ENCODE data around the gene PGC.

DNA sequence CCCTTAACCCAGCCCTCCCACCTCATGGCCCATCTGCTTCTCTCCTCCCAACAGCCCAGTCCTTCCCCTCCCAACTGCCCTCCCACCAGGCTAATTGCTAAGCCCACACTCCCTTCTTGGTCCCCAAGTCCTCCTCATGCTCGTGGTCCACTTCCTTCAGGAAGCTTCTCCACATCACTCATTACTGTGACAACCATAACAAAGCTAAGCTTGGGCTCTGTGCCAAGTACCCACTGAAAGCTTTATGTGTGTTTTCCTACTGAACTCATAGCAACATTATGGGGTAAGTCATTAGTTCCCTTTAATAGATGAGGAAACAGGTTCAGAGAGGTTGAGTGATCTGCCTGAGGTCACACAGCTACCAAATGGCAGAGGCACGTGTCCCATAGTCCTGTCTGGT is 16.3 kb upstream of the PGC start:
- TF ChIP-seq, protein P1, sequence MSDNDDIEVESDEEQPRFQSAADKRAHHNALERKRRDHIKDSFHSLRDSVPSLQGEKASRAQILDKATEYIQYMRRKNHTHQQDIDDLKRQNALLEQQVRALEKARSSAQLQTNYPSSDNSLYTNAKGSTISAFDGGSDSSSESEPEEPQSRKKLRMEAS (IDR thresholded peaks at IDR 0.05; ENCODE audit: low read depth): no peak
- TF ChIP-seq, protein P2, sequence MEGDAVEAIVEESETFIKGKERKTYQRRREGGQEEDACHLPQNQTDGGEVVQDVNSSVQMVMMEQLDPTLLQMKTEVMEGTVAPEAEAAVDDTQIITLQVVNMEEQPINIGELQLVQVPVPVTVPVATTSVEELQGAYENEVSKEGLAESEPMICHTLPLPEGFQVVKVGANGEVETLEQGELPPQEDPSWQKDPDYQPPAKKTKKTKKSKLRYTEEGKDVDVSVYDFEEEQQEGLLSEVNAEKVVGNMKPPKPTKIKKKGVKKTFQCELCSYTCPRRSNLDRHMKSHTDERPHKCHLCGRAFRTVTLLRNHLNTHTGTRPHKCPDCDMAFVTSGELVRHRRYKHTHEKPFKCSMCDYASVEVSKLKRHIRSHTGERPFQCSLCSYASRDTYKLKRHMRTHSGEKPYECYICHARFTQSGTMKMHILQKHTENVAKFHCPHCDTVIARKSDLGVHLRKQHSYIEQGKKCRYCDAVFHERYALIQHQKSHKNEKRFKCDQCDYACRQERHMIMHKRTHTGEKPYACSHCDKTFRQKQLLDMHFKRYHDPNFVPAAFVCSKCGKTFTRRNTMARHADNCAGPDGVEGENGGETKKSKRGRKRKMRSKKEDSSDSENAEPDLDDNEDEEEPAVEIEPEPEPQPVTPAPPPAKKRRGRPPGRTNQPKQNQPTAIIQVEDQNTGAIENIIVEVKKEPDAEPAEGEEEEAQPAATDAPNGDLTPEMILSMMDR (IDR thresholded peaks at IDR 0.05): no peak
- TF ChIP-seq, protein P3, sequence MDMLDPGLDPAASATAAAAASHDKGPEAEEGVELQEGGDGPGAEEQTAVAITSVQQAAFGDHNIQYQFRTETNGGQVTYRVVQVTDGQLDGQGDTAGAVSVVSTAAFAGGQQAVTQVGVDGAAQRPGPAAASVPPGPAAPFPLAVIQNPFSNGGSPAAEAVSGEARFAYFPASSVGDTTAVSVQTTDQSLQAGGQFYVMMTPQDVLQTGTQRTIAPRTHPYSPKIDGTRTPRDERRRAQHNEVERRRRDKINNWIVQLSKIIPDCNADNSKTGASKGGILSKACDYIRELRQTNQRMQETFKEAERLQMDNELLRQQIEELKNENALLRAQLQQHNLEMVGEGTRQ (IDR thresholded peaks at IDR 0.05; ENCODE audit: borderline replicate concordance, low read depth, low read length): no peak
- TF ChIP-seq EP300 (IDR thresholded peaks at IDR 0.05; ENCODE audit: borderline replicate concordance in 1 of 2, low read depth in 1 of 2, low read length in 1 of 2) (no peak), POLR2AphosphoS5 (IDR thresholded peaks at IDR 0.05; ENCODE audit: low read depth, low read length) (no peak), EZH2phosphoT487 (IDR thresholded peaks at IDR 0.05; ENCODE audit: borderline replicate concordance, low read depth) (no peak), JUND (IDR thresholded peaks at IDR 0.05) (no peak), RAD21 (IDR thresholded peaks at IDR 0.05; ENCODE audit: low read length) (no peak), RCOR1 (IDR thresholded peaks at IDR 0.05; ENCODE audit: low read length) (no peak)
